NCI-H748 (cell line): ENCODE measurements around the gene KIF6.

Experiments used
- DNase-seq: peaks from one replicate; lab custom pipeline; 2025; ENCODE audit not compliant: unreplicated experiment; lab: John Stamatoyannopoulos, UW

Gene KIF6

GRCh38 chr6:39560915-39561314 is 164.3 kb downstream of the KIF6 start:
- DNase-seq: no peak

DNA sequence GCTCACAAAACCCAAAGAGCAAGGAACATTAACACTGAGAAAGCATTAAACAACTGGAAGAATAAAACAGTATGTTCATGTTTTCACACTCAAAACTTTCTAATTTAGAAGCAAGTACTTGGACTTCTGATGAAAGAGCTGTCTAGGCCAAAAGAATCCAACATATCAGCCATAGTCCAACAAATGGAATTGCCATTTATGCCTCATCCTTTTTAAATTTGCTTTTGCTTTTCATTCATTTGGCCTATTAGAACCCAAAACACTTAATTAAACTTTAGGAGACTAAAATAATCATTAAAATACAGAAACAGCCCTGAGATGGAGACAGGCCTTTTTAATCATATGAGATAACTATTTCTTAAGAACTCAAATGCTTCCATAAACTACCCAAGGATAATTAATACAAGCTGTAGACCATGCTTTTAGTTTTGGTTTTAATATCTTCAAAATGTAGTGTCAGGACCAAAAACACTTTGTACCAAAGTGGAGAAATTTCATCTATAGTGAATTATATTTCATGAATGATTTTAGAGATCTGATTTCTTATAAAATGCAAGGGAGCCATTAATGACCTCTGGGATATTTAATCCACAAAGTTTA is 166.5 kb downstream of the KIF6 start:
- DNase-seq: no peak

GRCh38 chr6:39558079-39558478 is 167.1 kb downstream of the KIF6 start:
- DNase-seq: peak; percentile 65

- DNase-seq: no peak
Observed at GRCh38 chr6:39555136-39555535, 170.1 kb downstream of the KIF6 start.

DNA sequence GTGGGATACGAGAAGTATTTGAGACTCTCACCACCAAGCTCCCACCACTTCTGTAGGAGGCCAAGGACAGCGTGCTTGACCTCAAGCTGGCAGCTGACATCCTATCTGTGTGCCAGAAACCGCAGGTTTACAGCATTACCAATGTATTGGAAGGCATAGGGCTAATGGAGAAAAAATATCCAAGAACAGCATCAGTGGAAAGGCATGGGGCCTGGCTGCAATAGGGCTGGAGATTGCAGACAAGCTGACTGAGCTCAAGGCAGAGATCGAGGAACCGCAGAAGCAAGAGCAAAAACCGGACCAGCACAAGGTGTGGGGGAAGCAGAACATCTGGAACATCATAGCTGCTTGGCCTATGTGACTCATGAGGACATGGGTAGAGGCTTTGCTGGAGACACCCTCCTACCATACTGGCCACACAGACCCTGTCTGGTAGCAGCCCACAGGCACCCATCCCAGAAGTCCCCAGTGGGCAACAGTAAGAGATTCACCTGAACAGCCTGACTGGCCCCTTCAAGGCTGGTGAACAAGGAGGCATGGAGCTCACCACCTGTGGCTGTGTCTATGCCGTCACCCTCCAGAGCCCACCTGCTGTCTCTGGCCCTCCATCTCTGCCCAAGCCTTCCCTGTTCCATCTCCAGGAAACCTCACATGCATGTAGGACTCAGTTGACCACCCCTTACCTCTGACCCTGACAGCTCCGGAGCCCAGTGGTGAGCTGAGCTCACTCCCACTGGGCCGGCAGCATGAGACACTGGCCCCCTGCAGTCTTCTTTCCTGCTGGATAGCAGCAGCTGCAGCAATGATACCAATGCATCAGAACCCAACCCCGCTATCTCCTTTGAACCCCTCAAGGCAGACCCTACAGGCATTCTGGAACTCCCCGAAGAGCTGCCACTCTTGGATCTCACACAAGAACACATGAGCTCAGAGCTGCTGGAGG is 171.1 kb downstream of the KIF6 start:
- no peak for DNase-seq

DNA sequence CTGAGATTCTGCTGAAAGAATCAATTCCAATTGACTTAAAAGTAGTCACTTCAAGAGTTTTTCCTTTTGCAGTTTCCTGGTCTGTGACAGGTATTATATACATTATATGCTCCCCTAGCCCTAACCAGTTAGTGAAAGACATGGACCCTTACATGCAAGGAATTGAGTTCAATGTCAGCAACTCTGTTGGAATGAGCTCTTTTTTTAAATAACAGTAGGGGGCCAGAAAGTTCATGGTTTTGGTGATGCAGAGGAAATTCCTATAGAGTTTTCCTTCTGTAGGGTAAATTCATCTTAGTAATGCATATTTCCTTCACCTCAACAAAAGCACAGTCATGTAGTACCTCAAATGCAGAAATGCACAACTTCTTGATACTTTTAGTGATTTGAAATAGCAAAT is 172.2 kb downstream of the KIF6 start:
- no peak for DNase-seq

DNA sequence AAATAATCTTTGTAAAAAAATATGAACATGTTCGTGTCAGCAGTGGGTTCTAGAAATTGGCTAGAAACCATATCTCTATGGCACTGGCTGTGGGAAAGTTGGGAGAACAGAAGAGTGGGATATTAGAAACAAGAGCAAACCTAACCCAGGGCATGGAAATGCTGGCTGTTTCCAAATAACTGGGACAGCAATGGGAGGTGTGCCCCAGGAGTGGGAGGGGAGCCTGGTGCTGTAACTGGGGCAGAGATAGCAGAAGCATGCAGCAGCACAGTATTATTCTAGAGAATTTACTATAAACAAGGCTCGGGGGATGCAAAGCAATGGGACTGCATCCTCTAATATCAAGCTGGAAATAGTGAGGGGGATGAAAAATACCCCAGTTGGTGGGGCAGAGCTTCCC is 175.0 kb downstream of the KIF6 start:
- no peak for DNase-seq

- DNase-seq: no peak
Observed at GRCh38 chr6:39546731-39547130, 178.5 kb downstream of the KIF6 start.

DNA sequence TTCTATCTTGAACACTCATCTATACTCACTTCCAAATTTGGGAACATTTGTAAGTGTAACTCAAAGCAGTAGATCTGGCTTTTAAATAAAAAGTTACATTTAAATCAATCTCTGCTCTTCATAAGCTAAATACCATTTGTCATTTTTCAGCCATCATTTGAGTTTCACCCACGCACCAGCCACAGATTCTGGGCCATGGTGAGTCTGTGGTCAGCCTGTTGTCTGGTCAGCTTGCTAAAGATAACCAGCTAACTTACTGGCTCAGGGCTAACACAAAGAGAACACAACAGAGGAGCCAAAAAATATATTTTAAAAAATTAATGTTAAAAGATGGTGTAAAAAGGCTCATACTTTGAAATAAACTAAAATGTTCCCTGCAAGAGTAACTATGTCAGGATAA is 181.3 kb downstream of the KIF6 start:
- no peak for DNase-seq

DNA sequence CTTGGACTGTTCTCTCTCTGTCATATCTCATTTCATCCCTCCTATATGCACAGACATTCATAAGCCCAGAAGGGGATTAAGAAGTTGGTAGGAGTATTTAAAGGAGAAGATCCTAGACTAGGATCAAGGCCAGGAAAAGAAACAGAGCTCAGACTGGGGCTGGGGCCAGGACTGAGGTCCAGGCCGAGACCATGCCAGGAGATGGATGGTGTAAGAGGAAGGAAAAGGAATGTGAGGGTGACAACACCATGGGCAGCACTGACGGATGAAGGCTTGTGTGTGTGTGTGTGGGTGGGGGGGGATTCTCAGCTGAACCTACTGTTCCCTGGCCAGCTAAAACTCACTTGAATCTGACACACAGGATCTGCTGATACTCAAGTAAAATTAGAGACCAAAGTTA is 182.1 kb downstream of the KIF6 start:
- DNase-seq: no peak

- DNase-seq: no peak
Observed at GRCh38 chr6:39540454-39540853, 184.8 kb downstream of the KIF6 start.

GRCh38 chr6:39530201-39530759 is 194.9 kb downstream of the KIF6 start:
- DNase-seq: no peak

DNA sequence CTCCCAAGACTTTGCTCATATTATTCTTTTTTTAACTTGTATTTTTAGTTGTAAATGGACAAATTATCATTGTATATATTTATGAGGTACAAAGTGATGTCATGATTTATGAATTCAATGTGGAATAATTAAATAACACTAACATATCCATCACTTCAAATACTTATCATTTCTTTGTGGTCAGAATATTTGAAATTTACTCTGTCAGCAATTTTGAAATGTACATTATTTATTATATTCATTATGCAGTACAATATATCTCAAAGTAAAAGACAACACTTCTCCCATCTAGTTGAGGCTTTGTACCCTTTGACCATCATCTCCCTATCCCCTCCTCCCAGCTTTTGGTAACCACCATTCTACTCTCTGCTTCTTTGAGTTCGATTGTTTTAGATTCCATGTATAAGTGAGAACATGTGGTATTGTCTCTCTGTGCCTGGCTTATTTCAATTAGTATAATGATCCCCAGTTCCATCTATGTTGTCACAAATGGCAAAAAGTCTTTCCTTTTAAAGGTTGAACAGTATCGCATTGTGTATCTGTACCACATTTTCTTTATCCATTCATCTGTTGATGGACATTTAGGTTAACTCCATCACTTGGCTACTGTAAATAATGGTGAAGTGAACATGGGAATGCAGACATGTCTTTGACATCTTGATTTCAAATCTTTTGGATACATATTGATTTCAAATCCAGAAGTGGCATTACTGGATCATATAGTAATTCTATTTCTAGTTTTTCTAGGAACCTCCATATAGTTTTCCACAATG is 197.2 kb downstream of the KIF6 start:
- DNase-seq: no peak

GRCh38 chr6:39524007-39524406 is 201.2 kb downstream of the KIF6 start:
- DNase-seq: no peak

DNA sequence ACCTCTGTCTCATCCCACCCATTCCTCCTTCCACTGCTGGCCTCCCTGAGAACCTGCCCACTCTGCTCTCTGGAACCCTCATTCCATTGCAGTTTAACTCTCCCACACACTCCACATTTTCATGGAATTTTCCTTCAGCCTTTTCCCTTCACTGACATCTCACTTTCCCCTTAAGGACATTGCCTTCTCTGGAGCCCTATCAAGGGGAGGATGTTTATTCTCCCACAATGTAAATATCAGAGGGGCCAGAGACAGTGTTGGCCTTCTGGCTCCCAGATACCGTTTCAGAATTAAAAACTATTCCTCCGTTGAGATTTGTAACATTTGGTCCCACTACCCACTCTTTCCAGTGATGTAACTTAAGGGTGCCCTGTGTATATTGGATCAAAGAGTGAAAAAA is 203.2 kb downstream of the KIF6 start:
- DNase-seq: no peak

- no peak for DNase-seq
Observed at GRCh38 chr6:39520916-39521315, 204.3 kb downstream of the KIF6 start.

GRCh38 chr6:39520411-39520810 is 204.8 kb downstream of the KIF6 start:
- no peak for DNase-seq

DNA sequence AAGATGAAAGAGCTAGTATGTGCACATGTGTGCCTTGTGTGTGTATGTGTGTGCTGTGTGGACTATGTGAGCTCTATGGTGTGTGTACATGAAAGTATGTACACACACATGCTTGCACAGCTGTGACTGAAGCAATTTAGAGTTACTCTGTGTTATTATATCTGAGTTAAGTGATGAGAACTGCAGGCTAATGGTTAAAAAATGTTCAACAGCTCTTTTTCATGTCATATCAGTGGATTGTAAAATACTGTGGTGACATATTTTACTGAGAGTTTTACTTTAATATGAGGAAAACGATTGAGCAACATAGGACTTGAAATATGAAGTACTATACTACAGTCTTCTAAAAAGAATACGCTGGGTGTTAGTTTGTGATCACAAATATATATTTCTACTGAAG is 207.0 kb downstream of the KIF6 start:
- no peak for DNase-seq

GRCh38 chr6:39517756-39518155 is 207.5 kb downstream of the KIF6 start:
- DNase-seq: no peak

GRCh38 chr6:39516471-39516870 is 208.7 kb downstream of the KIF6 start:
- DNase-seq: no peak

DNA sequence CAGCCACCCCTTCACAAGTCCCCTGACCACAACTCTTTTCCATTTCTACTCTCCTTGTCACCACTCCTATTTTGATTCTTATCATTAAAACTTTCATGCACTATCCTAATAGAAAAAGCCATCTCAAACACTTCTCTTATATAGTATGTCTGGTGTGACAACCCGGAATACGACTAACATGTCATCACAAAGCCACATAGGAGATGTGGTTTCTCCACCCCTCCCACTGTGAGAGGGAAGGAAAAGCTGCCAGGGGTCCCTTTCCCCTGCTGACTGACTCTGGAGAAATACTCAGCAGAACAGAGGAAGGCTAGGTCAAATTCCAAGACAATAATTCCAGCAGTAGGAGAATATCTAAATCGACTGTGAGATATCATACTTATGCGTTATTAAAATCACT is 209.7 kb downstream of the KIF6 start:
- no peak for DNase-seq

DNA sequence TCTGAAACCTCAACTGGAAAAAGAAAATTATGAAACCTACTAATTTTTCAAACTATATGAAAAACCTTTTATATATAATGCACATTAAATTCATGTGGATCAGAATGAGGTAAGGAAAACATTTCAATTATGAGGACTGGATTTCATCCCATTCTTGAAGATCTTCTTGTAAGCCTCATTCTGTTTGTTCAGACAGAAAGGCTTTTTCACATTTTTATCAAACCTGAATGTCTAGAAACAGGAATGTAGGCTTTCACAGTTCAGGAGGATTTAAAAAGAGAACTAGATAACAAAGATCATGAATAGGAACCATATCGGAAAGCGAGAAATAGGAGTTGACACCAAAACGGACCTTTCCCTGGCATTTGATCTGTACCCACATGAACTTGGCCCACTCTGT is 210.2 kb downstream of the KIF6 start:
- DNase-seq: no peak
